ENCODE data around the gene CACNA1G. TPM values are rescaled to one million over a fixed set of nuclear protein-coding genes. Genes with fewer than 3 reads are reported as not detected.

CACNA1G gene
- total RNA-seq = under 1 TPM in 1 of 2 experiments, not detected in 1; 0.05 TPM

DNA sequence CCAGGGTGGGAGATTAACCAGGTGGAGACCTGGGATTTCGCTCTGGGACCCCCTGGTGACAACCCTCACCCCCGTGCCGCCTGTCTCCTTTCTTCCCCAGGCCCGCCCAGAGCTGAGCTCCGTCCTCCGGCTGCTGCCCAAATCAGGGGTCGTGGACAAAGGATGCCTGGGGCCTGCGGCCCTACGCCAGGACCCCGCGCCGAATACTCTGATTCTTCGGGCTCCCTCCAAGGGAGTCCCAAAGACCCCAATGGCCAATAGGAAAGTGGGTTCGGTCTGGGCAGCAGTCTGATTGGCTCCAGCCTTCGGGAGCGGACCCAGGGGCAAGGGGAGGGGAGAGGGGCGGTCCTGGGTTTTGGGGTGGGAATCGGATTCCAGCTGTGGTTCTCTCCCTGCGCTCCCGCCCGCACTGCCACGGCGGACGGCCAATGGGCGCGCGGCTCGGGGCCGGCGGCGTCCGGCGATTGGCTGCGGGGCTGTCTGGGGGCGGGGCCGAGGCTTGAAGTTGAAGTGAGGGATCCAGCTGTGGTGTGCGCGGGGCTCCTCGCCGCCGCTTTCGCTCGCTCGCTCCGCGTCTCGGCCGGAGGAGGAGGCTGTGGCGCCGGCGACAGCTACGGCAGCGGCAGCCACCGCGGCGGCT, at the start of gene CACNA1G:
Gene CACNA1G (plus strand): TSS at position 531 of the 640 bp plus-strand sequence. CDS start 745 bp downstream, outside the sequence.
- Mint-ChIP-seq H3K27me3 (peaks cover 54% of the 10 kb centered on the region), H3K27ac (no peak within 1 kb of the TSS), H3K4me1 (ENCODE audit: low read depth) (peaks cover 18% of the 10 kb centered on the region), H3K9me3 (no peaks in the 10 kb centered on the region), H3K36me3 (no peaks in the 10 kb centered on the region), H3K4me3 (peak within 1 kb of the TSS; percentile 57)
- DNase-seq = peak; percentile 91
- ChIA-PET POLR2A (interaction anchor here (0.6 kb wide), 1 partner anchor 197 kb away, joined by 5 read pairs; no protein-coding TSS in a partner anchor), CTCF (interaction anchor here (0.5 to 2.1 kb wide), 8 partner anchors 9 to 235 kb away, joined by 3 to 5 read pairs (median 3); partner anchors contain the start of gene EPN3)
- intact Hi-C loops (cut with micrococcal nuclease) = loop anchor here (2.0 kb wide), 1 partner anchor 14 kb away; the partner anchor contains the start of gene SPATA20

DNA sequence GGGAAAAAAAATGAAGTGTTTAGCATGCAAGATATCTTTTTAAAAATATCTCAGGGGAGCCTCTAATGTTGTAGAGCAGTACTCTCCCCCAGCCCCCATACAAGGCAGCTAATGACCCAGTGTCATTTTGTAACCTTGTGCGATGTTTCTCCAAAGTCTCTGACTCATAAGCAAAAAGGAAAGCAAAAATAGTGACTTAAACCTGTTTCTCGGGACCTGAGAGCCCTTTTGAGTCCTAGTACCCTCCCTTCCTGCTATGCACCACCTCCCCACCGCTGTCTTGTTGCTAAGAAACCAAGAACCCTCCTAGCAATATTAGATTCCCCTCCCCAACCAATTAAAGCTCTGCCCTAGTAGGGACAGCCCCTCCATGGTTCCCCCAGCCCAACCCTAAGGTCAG, 49.5 kb upstream of the CACNA1G start:
- no peaks in the 10 kb centered on the region for H3K9me3 Mint-ChIP-seq
- no peaks in the 10 kb centered on the region for H3K27me3 Mint-ChIP-seq
- intact Hi-C loops (cut with micrococcal nuclease) = loop anchor here (1.0 to 2.0 kb wide), 4 partner anchors 23 to 32 kb away; partner anchors contain the start of gene RSAD1
- peak overlapping the region; percentile 75 for H3K27ac Mint-ChIP-seq
- ChIA-PET POLR2A (interaction anchor here (0.8 to 1.9 kb wide), 5 partner anchors 8 to 165 kb away, joined by 3 to 4 read pairs (median 3); partner anchors contain the start of gene XYLT2), CTCF (interaction anchor here (1.0 to 2.3 kb wide), 7 partner anchors 10 to 115 kb away, joined by 3 to 10 read pairs (median 6); partner anchors contain the start of gene EPN3)
- peak overlapping the region; percentile 25 for H3K4me3 Mint-ChIP-seq
- no peaks in the 10 kb centered on the region for H3K36me3 Mint-ChIP-seq
- peaks cover 37% of the 10 kb centered on the region for H3K4me1 Mint-ChIP-seq (ENCODE audit: low read depth)
- DNase-seq = peak; percentile 80

DNA sequence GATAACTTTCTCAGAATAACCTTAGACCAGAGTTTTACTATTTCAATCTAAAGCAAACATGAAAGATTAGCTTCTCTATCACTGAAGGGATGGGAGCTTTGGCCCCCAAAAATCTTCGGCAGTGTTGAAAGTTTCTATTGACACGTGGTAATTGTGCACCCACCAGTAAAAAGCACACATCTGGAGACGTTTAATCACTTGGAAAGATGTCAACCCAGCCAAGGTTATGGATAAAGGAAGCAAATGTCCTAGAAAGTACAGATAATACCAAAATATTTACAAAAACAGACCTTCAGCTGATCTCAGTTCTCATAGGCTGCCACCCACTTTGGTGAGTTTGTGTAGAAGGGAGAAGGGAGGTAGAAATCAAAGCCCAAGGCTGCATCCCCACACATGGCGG, 47.0 kb upstream of the CACNA1G start:
- ChIA-PET POLR2A (no interaction called here), CTCF (no interaction called here)
- Mint-ChIP-seq H3K4me3 (no peak overlapping the region), H3K36me3 (no peaks in the 10 kb centered on the region), H3K27ac (no peak overlapping the region), H3K27me3 (no peaks in the 10 kb centered on the region), H3K9me3 (no peaks in the 10 kb centered on the region), H3K4me1 (ENCODE audit: low read depth) (peaks cover 42% of the 10 kb centered on the region)
- intact Hi-C loops (cut with micrococcal nuclease) = no loop called here
- DNase-seq = no peak

DNA sequence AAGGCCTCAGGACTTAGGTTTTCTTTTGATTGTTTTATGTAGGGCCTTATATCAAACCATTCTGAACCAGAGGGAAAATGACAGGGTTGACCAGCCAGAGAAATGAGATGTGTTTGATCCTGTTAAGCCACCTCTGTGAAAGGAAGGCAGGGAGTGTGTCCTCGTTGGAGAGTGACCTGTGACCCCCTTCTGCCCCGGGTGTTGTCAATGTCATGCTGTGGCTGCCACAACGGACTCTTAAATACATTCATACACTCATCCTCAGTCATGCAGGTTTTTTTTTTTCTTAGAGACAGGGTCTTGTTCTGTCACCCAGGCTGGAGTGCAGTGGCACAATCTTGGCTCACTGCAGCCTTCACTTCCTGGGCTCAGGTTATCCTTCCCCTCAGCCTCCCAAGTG, 46.1 kb upstream of the CACNA1G start:
- no peak overlapping the region for H3K4me3 Mint-ChIP-seq
- intact Hi-C loops (cut with micrococcal nuclease) = no loop called here
- ChIA-PET CTCF (no interaction called here), POLR2A (no interaction called here)
- no peaks in the 10 kb centered on the region for H3K27me3 Mint-ChIP-seq
- H3K36me3 Mint-ChIP-seq = no peaks in the 10 kb centered on the region
- H3K4me1 Mint-ChIP-seq (ENCODE audit: low read depth) = peaks cover 37% of the 10 kb centered on the region
- no peaks in the 10 kb centered on the region for H3K9me3 Mint-ChIP-seq
- DNase-seq = no peak
- no peak overlapping the region for H3K27ac Mint-ChIP-seq

DNA sequence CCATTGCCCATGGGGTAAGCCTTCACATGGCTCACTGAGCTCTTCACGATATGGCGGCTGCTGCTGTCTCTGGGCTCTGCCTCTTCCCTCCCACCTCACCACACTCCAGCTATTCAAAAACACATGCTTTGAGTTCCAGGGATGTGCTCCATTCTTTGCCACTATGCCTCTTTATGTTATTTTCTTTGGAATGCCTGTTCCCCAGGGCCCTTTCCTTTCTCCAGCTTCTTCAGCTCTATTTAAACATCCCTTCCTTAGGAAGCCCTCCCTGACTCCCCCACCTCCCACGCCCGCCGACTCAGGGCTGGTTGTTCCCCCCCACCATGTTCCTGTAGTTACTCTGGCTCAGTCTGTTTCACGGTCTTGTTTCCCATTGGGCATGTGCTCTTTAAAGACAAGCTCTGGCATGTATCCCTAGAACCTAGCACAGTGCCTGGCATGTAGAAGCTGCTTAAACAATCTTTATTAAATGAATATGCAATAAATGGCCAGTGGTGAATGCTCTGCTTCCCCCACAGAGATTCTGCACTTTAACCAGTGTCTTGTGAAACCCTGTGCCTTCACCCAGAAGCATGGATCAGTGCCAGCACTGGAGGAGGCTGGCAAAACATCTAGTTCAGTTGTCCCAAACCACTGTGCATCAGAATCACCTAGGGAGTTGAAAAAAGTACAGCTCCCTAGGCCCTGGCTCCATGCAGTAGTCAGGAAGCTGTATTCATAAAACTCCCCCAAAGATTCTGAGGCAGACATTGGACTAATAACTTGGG, 45.4 kb upstream of the CACNA1G start:
- no peak overlapping the region for H3K4me3 Mint-ChIP-seq
- ChIA-PET POLR2A (interaction anchor here (0.7 kb wide), 1 partner anchor 9 kb away, joined by 3 read pairs; no protein-coding TSS in a partner anchor), CTCF (no interaction called here)
- intact Hi-C loops (cut with micrococcal nuclease) = no loop called here
- H3K4me1 Mint-ChIP-seq (ENCODE audit: low read depth) = peaks cover 30% of the 10 kb centered on the region
- no peak overlapping the region for H3K27ac Mint-ChIP-seq
- no peak for DNase-seq
- H3K9me3 Mint-ChIP-seq = no peaks in the 10 kb centered on the region
- H3K36me3 Mint-ChIP-seq = no peaks in the 10 kb centered on the region
- H3K27me3 Mint-ChIP-seq = no peaks in the 10 kb centered on the region

DNA sequence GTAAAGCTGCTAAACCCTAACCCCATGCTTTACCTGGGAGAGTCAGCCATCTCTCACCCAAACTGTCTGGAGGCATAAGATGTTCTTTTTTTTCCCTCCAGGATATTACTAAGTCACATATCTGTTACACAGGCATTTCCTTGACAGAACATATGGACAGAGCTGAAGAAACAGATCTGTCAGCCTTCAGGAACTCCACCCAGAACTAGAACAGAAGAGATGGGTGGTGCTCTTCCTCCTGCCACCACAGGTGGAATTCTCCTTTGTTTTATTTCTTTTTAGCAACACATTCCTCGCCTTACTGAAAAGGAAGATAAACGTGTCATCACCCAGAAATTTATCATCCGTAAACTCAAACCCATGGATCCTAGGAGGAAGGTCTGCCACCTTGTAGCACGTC, 43.5 kb upstream of the CACNA1G start:
- Mint-ChIP-seq H3K27ac (peak overlapping the region; percentile 14), H3K4me1 (ENCODE audit: low read depth) (peaks cover 14% of the 10 kb centered on the region), H3K4me3 (no peak overlapping the region), H3K27me3 (no peaks in the 10 kb centered on the region), H3K36me3 (no peaks in the 10 kb centered on the region), H3K9me3 (no peaks in the 10 kb centered on the region)
- DNase-seq = no peak
- POLR2A ChIA-PET = no interaction called here
- intact Hi-C loops (cut with micrococcal nuclease) = no loop called here
- CTCF ChIA-PET = interaction anchor here (0.7 to 1.3 kb wide), 2 partner anchors 16 to 35 kb away, joined by 3 to 5 read pairs; no protein-coding TSS in a partner anchor

DNA sequence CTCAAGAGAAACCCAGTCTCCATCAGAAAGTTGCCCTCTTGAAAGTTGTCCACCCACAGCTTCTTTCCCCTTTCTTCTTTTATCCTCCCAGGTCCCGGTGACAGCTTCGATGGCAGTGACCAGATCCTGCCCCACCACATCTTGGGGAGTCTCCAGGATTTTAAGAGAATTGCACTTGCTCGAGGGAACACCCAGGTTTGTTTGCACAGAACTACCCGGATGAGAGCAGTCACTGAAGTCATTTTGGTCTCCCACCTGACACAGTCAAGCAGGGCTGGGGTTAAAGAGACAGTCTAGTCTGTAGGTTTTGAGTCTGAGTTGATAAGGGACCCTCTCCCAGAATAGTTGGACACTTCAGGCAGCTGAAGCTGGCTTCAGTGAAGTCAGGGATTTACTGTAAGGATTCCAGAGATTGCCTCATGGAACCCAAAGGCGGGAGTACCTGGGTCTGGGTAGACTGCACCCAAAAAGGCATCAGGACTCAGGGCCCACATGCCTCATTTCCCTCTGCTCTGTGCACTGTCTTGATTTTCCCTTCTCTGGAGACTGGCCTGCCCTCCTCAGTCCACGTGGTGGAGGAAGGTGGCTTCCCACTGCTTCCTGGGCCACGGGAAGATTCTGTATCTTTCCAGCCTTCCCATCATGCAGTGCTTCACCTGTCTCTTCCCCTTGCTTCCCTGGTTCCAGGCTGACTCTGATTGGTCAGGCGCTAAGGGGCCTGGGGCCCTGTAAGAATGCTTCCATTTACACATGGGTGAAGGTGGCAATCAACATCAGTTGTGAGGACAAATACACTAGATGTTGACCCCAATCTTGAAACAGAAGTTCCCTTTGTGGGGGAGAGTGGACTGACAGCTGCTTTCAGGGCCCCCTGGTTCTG, 42.8 kb upstream of the CACNA1G start:
- Mint-ChIP-seq H3K27me3 (no peaks in the 10 kb centered on the region), H3K27ac (peak overlapping the region; percentile 14), H3K4me1 (ENCODE audit: low read depth) (peaks cover 9% of the 10 kb centered on the region), H3K4me3 (no peak overlapping the region), H3K36me3 (no peaks in the 10 kb centered on the region), H3K9me3 (no peaks in the 10 kb centered on the region)
- intact Hi-C loops (cut with micrococcal nuclease) = no loop called here
- DNase-seq = no peak
- ChIA-PET CTCF (interaction anchor here (0.7 to 1.3 kb wide), 4 partner anchors 16 to 432 kb away, joined by 3 to 5 read pairs (median 4); no protein-coding TSS in a partner anchor), POLR2A (no interaction called here)

DNA sequence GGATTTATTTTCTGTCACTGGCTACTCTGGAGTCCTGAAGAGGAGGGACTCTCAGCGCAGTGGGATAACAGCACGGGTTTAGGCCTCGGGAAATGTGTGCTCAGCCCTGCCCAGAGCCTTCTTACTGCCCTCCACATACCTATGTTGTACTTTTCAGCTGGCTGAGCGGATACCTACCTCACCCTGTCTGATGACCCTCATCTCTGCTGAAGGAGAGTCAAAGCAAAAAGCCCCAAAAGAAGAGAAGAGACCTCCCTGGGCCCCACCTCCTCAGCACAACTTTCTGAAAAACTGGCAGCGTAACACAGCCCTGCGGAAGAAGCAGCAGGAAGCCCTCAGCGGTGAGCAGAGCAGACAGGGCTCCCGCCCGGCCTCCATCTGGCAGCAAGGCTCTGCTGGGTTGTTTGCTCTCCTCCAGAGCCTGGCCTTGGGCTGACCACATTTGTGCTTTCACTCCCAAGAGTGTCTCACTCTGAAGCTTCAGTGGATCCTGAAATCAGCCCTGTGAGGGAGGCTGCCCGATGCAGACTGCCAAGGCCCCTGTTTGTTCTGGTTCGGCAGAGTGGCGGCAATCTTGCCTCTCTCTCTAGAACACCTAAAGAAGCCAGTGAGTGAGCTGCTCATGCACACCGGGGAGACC, 42.0 kb upstream of the CACNA1G start:
- ChIA-PET POLR2A (no interaction called here), CTCF (interaction anchor here (0.7 to 1.2 kb wide), 2 partner anchors 18 to 431 kb away, joined by 3 to 4 read pairs; no protein-coding TSS in a partner anchor)
- intact Hi-C loops (cut with micrococcal nuclease) = no loop called here
- no peaks in the 10 kb centered on the region for H3K27me3 Mint-ChIP-seq
- H3K4me1 Mint-ChIP-seq (ENCODE audit: low read depth) = peaks cover 9% of the 10 kb centered on the region
- no peaks in the 10 kb centered on the region for H3K9me3 Mint-ChIP-seq
- no peaks in the 10 kb centered on the region for H3K36me3 Mint-ChIP-seq
- H3K4me3 Mint-ChIP-seq = no peak overlapping the region
- H3K27ac Mint-ChIP-seq = no peak overlapping the region
- DNase-seq = no peak

DNA sequence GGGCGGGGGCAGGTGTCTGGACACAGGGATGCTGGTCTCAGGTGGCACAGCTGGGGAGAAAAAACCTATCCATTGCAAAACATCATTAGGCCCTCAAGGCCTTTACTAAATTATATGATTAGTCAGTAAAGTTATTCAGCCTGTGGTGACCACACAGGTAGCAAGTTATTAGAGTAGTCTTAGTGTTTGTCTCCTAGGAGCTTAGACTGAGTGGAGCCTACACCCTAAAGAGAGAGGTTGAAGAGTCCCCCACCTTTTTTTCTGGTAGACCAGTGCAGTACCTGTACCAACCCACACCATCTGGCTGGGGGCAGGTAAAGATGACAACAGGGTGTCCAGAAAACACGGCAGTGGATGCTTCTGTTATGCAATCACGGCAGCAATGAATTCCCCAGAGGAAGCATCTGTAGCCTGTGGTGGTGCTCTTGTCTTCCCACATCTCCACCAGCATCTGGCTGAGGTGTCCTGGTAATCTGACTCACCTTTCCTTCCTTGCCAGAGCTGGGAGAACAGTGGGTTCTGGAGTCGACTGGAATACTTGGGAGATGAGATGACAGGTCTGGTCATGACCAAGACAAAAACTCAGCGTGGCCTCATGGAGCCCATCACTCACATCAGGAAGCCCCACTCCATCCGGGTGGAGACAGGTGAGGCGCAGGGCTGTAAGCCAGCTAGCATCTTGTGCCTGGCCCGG, 41.2 kb upstream of the CACNA1G start:
- DNase-seq = no peak
- Mint-ChIP-seq H3K27ac (no peak overlapping the region), H3K36me3 (no peaks in the 10 kb centered on the region), H3K4me1 (ENCODE audit: low read depth) (peaks cover 9% of the 10 kb centered on the region), H3K27me3 (no peaks in the 10 kb centered on the region), H3K9me3 (no peaks in the 10 kb centered on the region), H3K4me3 (no peak overlapping the region)
- POLR2A ChIA-PET = no interaction called here
- intact Hi-C loops (cut with micrococcal nuclease) = no loop called here
- CTCF ChIA-PET = interaction anchor here (1.2 kb wide), 1 partner anchor 19 kb away, joined by 4 read pairs; no protein-coding TSS in a partner anchor

DNA sequence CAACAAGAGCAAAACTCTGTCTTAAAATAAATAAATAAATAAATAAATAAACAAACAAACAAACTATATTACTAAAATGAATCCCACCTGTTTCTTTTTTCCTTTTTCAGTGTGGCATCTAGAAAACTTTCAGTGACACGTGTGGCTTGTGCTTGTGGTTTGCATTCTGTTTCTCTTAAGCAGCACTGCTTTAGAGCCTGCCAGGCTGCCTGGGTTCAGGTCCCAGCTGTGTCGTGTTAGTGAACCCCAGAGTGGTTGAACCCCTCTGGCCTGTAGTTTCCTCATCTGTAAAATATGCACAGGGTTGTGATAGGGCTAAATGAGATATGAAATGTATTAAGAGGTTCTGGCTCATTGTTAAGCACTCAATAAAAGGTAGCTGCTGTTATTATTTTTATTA, 40.0 kb upstream of the CACNA1G start:
- Mint-ChIP-seq H3K36me3 (no peaks in the 10 kb centered on the region), H3K4me3 (no peak overlapping the region), H3K9me3 (no peaks in the 10 kb centered on the region), H3K27me3 (no peaks in the 10 kb centered on the region), H3K4me1 (ENCODE audit: low read depth) (peaks cover 9% of the 10 kb centered on the region), H3K27ac (no peak overlapping the region)
- no peak for DNase-seq
- ChIA-PET CTCF (interaction anchor here (0.9 kb wide), 1 partner anchor 41 kb away, joined by 3 read pairs; no protein-coding TSS in a partner anchor), POLR2A (no interaction called here)
- intact Hi-C loops (cut with micrococcal nuclease) = no loop called here

DNA sequence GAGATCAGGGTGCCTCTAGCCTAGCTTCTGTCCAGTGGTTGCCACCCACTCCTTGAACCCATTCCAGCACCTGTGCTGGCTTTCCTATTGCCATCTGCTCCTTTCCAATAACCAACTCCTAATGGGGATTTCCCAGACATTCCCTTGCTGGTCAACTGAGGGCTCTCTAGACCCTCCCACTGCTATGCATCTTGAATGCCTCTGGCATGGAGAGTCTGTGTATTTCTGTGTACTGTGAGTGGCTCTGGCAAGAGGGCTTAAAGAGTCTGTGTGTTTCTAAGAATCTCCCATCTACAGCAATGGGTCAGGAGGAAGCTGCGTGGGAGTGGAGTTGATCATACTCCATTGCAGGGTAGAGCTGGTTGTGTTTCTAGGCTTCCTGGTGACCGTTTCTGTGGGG, 39.0 kb upstream of the CACNA1G start:
- intact Hi-C loops (cut with micrococcal nuclease) = no loop called here
- POLR2A ChIA-PET = no interaction called here
- CTCF ChIA-PET = interaction anchor here (0.9 kb wide), 1 partner anchor 42 kb away, joined by 3 read pairs; no protein-coding TSS in a partner anchor

More for the DNA sequence above, 39.0 kb upstream of the CACNA1G start:
- H3K4me1 Mint-ChIP-seq (ENCODE audit: low read depth) = peaks cover 7% of the 10 kb centered on the region
- H3K27me3 Mint-ChIP-seq = no peaks in the 10 kb centered on the region
- H3K36me3 Mint-ChIP-seq = no peaks in the 10 kb centered on the region
- H3K27ac Mint-ChIP-seq = no peak overlapping the region
- DNase-seq = no peak
- H3K9me3 Mint-ChIP-seq = no peaks in the 10 kb centered on the region
- H3K4me3 Mint-ChIP-seq = no peak overlapping the region

All from activated CD4-positive, alpha-beta memory T cell treated with anti-CD3 and anti-CD28 coated beads for 36 hours (primary cell).